Smooth muscle cell (in vitro differentiated cells): Measurements from ENCODE around the gene PHLPP2. TPM values are rescaled to one million over a fixed set of nuclear protein-coding genes. Genes with fewer than 3 reads are reported as not detected.
"Not testable (repeated sequence)": the region's sequence is repeated elsewhere in the genome, so short reads cannot be mapped to it uniquely, and the experiment has no call there.

Experiments used
- DNase-seq: peaks from one replicate; lab custom pipeline; 2025; ENCODE audit not compliant: unreplicated experiment; lab: John Stamatoyannopoulos, UW
- H2AFZ ChIP-seq: fragments of 200-600 bp; sonication (generic); 2 replicates; pipeline ENCODE4 v1.6.0; 2016; ENCODE audit warnings: antibody characterized with exemption, low read depth, mild to moderate bottlenecking
- H3F3A ChIP-seq: fragments of 200-600 bp; sonication (generic); 2 replicates; pipeline ENCODE4 v1.6.0; 2017; ENCODE audit warnings: antibody characterized with exemption, low read depth
- H3K27ac ChIP-seq: fragments of 200-600 bp; sonication (generic); 2 replicates; pipeline ENCODE4 v1.5.1; 2016; ENCODE audit warnings: low read depth, mild to moderate bottlenecking
- H3K27me3 ChIP-seq: fragments of 200-600 bp; sonication (generic); 2 replicates; pipeline ENCODE4 v1.6.1; 2016; ENCODE audit warnings: low read depth, mild to moderate bottlenecking
- H3K36me3 ChIP-seq: fragments of 200-600 bp; sonication (generic); 2 replicates; pipeline ENCODE4 v1.5.1; 2016; ENCODE audit warnings: low read depth
- H3K4me1 ChIP-seq: fragments of 200-600 bp; sonication (generic); 2 replicates; pipeline ENCODE4 v1.5.1; 2016; ENCODE audit warnings: low read depth
- H3K4me2 ChIP-seq: fragments of 200-600 bp; sonication (generic); 2 replicates; pipeline ENCODE4 v1.6.0; 2016; ENCODE audit warnings: mild to moderate bottlenecking
- H3K4me3 ChIP-seq: fragments of 200-600 bp; sonication (generic); 2 replicates; pipeline ENCODE4 v1.5.1; 2016; ENCODE audit warnings: mild to moderate bottlenecking
- H3K79me2 ChIP-seq: fragments of 200-600 bp; sonication (generic); 2 replicates; pipeline ENCODE4 v1.6.0; 2016; ENCODE audit warnings: low read depth, mild to moderate bottlenecking
- H3K9ac ChIP-seq: fragments of 200-600 bp; sonication (generic); 2 replicates; pipeline ENCODE4 v1.6.0; 2016; ENCODE audit warnings: low read depth
- H3K9me3 ChIP-seq: fragments of 200-600 bp; sonication (generic); replicated peaks from 2 replicates; pipeline ENCODE4 v1.5.1; 2016; ENCODE audit warnings: low read depth
- H4K20me1 ChIP-seq: fragments of 200-600 bp; sonication (generic); 2 replicates; pipeline ENCODE4 v1.6.0; 2016; ENCODE audit warnings: low read depth
- WGBS: methylation state at CpG from one replicate; pipeline ENCODE4 v1.1.7; 2016; ENCODE audit warnings: low lambda C conversion rate; 5-methylcytosine and 5-hydroxymethylcytosine counted together
- polyA plus RNA-seq: library from polyadenylated mRNA; unstranded; fragments of >200 nt; fragmentation: Nextera tagmentation; extraction: Ambion mirVana; gene quantifications from 2 replicates; pipeline ENCODE4 v1.2.1, GENCODE V29; 2016
- total RNA-seq: library from RNA; depleted of rRNA; stranded (reverse); fragments of >200 nt; gene quantifications from 2 replicates; pipeline ENCODE4 v1.2.3, GENCODE V29; 2014
- TF ChIP-seq, protein P1 (sequence below): fragments of 200-600 bp; sonication (generic); IDR thresholded peaks from 2 replicates; pipeline ENCODE4 v1.5.1; 2017; ENCODE audit warnings: borderline replicate concordance, mild to moderate bottlenecking, antibody characterized with exemption; ENCODE audit not compliant: insufficient read depth, poor library complexity, severe bottlenecking

The PHLPP2 gene
- total and polyA plus RNA-seq, 2 experiments from 2014 or later = 2.3 to 5.3 TPM

DNA sequence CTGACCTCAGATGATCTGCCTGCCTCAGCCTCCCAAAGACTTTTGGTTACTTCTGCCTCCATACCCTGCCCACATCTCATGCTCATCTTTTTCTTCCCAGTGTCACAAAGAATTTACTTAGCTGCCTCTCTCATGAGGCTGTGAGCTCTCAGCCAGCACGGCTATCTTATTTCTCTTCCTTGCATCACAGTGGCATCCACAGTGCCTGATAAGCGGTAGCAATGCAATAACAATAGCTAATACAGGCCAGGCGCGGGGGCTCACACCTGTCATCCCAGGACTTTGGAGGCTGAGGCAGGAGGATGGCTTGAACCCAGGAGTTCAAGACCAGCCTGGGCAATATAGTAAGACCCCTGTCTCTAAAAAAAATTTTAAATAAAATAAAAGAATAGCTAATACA lies 114.1 kb downstream of the PHLPP2 start:
- Histone ChIP-seq H4K20me1 (no peaks in the 10 kb centered on the region), H3K4me3 (no peak overlapping the region), H3K9ac (no peak overlapping the region), H3K4me1 (no peaks in the 10 kb centered on the region), H3K4me2 (peak overlapping the region; percentile 79), H3F3A (no peaks in the 10 kb centered on the region), H3K27ac (no peak overlapping the region), H3K27me3 (no peaks in the 10 kb centered on the region), H3K36me3 (no peaks in the 10 kb centered on the region), H3K9me3 (no peaks in the 10 kb centered on the region), H3K79me2 (no peaks in the 10 kb centered on the region), H2AFZ (no peak overlapping the region)
- TF ChIP-seq, protein P1, sequence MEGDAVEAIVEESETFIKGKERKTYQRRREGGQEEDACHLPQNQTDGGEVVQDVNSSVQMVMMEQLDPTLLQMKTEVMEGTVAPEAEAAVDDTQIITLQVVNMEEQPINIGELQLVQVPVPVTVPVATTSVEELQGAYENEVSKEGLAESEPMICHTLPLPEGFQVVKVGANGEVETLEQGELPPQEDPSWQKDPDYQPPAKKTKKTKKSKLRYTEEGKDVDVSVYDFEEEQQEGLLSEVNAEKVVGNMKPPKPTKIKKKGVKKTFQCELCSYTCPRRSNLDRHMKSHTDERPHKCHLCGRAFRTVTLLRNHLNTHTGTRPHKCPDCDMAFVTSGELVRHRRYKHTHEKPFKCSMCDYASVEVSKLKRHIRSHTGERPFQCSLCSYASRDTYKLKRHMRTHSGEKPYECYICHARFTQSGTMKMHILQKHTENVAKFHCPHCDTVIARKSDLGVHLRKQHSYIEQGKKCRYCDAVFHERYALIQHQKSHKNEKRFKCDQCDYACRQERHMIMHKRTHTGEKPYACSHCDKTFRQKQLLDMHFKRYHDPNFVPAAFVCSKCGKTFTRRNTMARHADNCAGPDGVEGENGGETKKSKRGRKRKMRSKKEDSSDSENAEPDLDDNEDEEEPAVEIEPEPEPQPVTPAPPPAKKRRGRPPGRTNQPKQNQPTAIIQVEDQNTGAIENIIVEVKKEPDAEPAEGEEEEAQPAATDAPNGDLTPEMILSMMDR = no peak
- 88% methylated on average over 4 of the region's 4 CpGs for WGBS
- DNase-seq = no peak

DNA sequence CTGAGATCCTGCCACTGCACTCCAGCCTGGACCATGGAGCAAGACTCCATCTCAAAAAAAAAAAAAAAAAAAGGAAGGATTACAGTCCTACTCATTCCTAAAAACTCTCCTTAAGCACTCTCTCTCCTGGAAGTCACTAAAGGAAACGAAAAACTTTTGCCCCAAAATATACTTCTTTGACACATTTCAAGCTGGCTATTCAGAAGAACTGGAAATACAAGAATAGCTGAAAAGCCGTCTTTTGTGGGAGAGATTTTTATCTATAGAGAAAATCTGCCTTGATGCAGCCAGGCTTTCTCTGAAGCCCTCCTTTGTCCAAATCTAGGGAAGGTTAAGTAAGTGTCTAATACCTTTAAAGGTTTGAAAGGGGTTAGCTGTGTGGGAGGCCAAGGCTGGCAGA lies 115.4 kb downstream of the PHLPP2 start:
- Histone ChIP-seq H3K4me3 (no peak overlapping the region), H3F3A (no peaks in the 10 kb centered on the region), H4K20me1 (no peaks in the 10 kb centered on the region), H3K9me3 (no peaks in the 10 kb centered on the region), H3K4me2 (no peak overlapping the region), H3K27ac (no peak overlapping the region), H3K36me3 (no peaks in the 10 kb centered on the region), H3K4me1 (no peaks in the 10 kb centered on the region), H3K27me3 (no peaks in the 10 kb centered on the region), H3K79me2 (no peaks in the 10 kb centered on the region), H3K9ac (no peak overlapping the region), H2AFZ (no peak overlapping the region)
- TF ChIP-seq, protein P1 = no peak
- WGBS = 51% methylated on average over 2 of the region's 2 CpGs
- DNase-seq = no peak

DNA sequence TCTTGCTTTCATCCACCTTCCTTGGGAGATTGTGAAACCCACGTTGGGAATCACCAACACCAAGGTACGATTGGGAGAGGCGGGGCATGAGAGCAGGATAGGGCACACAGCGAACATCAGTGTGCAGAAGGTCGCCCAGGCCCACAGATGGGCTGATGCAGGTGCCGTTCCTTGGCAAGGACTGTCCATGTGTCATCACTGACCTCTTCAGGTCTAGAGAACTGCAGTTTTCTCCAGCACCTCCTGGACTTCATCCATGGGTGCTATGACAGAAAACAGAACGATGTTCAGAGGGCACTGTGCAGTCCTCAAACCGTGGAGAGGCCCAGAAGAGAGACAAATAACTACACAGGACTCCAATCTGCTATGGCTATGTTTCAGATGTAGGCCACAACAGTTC lies 123.7 kb downstream of the PHLPP2 start:
- TF ChIP-seq, protein P1 = no peak
- no peak overlapping the region for H3K4me3 ChIP-seq
- H3K27ac ChIP-seq = no peak overlapping the region
- H3K4me1 ChIP-seq = no peaks in the 10 kb centered on the region
- 84% methylated on average over 8 of the region's 8 CpGs for WGBS
- H3K27me3 ChIP-seq = no peaks in the 10 kb centered on the region
- H3K9me3 ChIP-seq = no peaks in the 10 kb centered on the region
- H3K9ac ChIP-seq = no peak overlapping the region
- DNase-seq = no peak
- H3K4me2 ChIP-seq = no peak overlapping the region
- no peaks in the 10 kb centered on the region for H3K36me3 ChIP-seq
- no peaks in the 10 kb centered on the region for H3K79me2 ChIP-seq
- H2AFZ ChIP-seq = no peak overlapping the region
- no peaks in the 10 kb centered on the region for H4K20me1 ChIP-seq
- H3F3A ChIP-seq = no peaks in the 10 kb centered on the region

DNA sequence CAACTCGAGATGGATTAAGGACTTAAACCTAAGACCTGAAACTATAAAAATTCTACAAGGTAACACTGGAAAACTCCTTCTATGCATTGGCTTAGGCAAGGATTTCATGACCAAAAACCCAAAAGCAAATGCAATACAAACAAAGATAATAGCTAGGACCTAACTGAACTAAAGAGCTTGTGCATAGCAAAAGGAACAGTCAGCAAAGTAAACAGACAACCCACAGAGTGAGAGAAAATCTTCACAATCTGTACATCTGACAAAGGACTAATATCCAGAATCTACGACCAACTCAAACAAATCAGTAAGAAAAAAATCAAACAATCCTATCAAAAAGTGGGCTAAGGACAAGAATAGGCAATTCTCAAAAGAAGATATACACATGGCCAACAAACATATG lies 126.1 kb downstream of the PHLPP2 start:
- H3K9ac ChIP-seq, H3K4me2 ChIP-seq, H2AFZ ChIP-seq, H3K4me1 ChIP-seq, H3K36me3 ChIP-seq, H3K79me2 ChIP-seq, H3K27me3 ChIP-seq, H3K9me3 ChIP-seq, H3K4me3 ChIP-seq, DNase-seq, H3F3A ChIP-seq, H3K27ac ChIP-seq, H4K20me1 ChIP-seq: not testable (repeated sequence)
- WGBS = 60% methylated on average over 2 of the region's 2 CpGs

DNA sequence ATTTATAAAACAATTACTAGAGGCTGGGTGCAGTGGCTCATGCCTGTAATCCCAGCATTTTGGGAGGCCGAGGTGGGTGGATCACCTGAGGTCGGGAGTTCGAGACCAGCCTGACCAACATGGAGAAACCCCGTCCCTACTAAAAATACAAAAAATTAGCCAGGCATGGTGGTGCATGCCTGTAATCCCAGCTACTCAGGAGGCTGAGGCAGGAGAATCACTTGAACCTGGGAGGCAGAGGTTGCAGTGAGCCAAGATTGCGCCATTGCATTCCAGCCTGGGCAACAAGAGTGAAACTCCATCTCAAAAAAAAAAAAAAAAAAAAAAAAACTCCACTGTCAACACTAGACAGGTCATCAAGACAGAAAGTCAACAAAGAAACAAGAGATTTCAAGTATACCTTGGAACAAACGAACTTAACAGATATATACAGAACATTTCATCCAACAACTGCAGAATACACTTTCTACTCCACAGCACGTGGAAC lies 129.1 kb downstream of the PHLPP2 start:
- not testable (repeated sequence) for H3K36me3 ChIP-seq, H3K4me1 ChIP-seq, H3K9ac ChIP-seq, H4K20me1 ChIP-seq, H3K4me2 ChIP-seq, H3K27ac ChIP-seq, H3K27me3 ChIP-seq, H2AFZ ChIP-seq, H3K9me3 ChIP-seq, DNase-seq, H3F3A ChIP-seq, H3K4me3 ChIP-seq, H3K79me2 ChIP-seq
- 89% methylated on average over 6 of the region's 7 CpGs for WGBS
